ENCODE measurements around the gene PAK6.

DNA sequence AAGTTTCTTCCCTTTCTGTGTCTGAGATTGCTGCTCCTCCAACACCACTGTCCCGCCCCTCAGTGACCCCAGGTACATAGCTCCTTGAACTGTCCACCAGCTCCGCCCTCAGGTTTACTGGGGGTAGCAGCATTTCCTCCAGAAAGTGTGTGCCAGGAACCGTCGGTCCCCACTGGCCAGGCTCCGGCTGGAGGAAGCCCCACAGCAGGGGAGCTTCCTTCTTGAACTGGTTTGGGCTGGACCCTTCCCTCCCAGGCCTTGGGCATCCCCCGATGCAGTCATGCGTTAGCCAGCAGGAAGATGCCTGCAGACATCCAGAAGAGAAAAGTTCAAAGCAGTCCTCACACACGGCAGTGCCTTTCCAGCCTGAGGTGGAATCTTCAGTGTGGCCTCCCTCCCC lies 19.7 kb downstream of the PAK6 start:
- TF ChIP-seq, protein P1, sequence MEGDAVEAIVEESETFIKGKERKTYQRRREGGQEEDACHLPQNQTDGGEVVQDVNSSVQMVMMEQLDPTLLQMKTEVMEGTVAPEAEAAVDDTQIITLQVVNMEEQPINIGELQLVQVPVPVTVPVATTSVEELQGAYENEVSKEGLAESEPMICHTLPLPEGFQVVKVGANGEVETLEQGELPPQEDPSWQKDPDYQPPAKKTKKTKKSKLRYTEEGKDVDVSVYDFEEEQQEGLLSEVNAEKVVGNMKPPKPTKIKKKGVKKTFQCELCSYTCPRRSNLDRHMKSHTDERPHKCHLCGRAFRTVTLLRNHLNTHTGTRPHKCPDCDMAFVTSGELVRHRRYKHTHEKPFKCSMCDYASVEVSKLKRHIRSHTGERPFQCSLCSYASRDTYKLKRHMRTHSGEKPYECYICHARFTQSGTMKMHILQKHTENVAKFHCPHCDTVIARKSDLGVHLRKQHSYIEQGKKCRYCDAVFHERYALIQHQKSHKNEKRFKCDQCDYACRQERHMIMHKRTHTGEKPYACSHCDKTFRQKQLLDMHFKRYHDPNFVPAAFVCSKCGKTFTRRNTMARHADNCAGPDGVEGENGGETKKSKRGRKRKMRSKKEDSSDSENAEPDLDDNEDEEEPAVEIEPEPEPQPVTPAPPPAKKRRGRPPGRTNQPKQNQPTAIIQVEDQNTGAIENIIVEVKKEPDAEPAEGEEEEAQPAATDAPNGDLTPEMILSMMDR (IDR thresholded peaks at IDR 0.05): no peak
- TF ChIP-seq POLR2A (IDR thresholded peaks at IDR 0.05): no peak

Measured in tibial nerve (tissue), 3 donors.